A549 treated with ZK216348 at 1 μM for 4 hours (cell line): ENCODE data around the gene TXNDC2. TPM values are rescaled to one million over a fixed set of nuclear protein-coding genes. Genes with fewer than 3 reads are reported as not detected.

Experiments
- total RNA-seq: library from RNA; stranded (reverse); fragments of 200-300 nt; extraction: Qiagen RNA extraction; gene quantifications from 5 replicates; pipeline ENCODE4 v1.2.3, GENCODE V29; 2022; ENCODE audit warnings: low read depth

Gene TXNDC2
- 0.15 to 0.34 TPM (median 0.17 TPM) in 5 replicates for total RNA-seq

GRCh38 chr18:9885170-9886004 lies at the start of gene TXNDC2:
Gene TXNDC2, plus strand, starts transcription at chr18:9885973. Its CDS starts 708 bp downstream, at chr18:9886681.

GRCh38 chr18:9913526-9914333 lies 28.0 kb downstream of the TXNDC2 start, which contains the start of gene VAPA:
Gene VAPA, plus strand, starts transcription at chr18:9914016. Its CDS starts 241 bp downstream, at chr18:9914257.

Other genes starting within 250 kb of the TXNDC2 start
- 18.2 to 28.2 TPM (median 25.2 TPM) in 5 replicates for gene RAB31, start 177.7 kb upstream of the TXNDC2 start, total RNA-seq
- gene VAPA, start 28.0 kb downstream of the TXNDC2 start, total RNA-seq, result 162 to 224 TPM (median 174 TPM) in 5 replicates